HG03025 (cell line): ENCODE measurements around the gene DNAI7.

Experiments used
- ATAC-seq: cut with Tn5 transposase; IDR thresholded peaks from one replicate; pipeline ENCODE4 v1.9.1; 2021; ENCODE audit warnings: mild to moderate bottlenecking, moderate library complexity; ENCODE audit not compliant: unreplicated experiment, low FRiP score

Gene DNAI7

GRCh38 chr12:25184132-25184531 is 10.8 kb downstream of the DNAI7 start:
- ATAC-seq: no peak

DNA sequence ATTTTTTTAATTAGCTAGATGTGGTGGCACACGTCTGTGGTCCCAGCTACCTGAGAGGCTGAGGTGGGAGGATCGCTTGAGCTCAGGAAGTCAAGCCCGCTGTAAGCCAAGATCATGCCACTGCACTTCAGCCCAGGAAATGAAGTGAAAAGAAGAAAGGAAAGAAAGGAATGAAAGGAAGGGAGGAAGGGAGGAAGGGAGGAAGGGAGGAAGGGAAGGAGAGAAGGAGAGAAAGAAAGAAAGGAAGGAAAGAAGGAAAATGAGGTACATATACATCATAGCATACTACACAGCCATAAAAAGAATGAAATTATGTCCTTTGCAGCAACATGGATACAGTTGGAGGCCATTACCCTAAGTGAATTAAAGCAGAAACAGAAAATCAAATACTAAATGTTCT is 12.2 kb downstream of the DNAI7 start:
- no peak for ATAC-seq

DNA sequence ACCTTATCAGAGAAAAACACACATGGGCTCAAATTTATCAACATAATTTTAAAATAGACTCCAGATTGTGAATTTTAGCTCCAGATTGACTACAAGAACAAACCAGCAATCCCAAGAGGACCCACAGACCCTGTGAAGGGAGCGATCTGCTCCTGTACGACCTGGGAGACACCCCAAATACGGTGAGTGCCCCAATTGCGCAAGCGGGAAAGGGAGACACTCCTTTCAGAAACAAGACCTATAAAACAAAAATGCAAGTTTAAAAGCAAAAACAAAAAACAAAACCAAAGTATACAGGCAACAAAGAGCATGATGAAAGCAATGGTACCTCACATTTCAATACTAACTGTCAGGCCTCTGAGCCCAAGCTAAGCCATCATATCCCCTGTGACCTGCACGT is 32.1 kb downstream of the DNAI7 start:
- no peak for ATAC-seq

- ATAC-seq: no peak
Observed at GRCh38 chr12:25156061-25156460, 38.9 kb downstream of the DNAI7 start.

- ATAC-seq: no peak
Observed at GRCh38 chr12:25155022-25155576, 39.9 kb downstream of the DNAI7 start.

- ATAC-seq: no peak
Observed at GRCh38 chr12:25152055-25152454, 42.9 kb downstream of the DNAI7 start.

DNA sequence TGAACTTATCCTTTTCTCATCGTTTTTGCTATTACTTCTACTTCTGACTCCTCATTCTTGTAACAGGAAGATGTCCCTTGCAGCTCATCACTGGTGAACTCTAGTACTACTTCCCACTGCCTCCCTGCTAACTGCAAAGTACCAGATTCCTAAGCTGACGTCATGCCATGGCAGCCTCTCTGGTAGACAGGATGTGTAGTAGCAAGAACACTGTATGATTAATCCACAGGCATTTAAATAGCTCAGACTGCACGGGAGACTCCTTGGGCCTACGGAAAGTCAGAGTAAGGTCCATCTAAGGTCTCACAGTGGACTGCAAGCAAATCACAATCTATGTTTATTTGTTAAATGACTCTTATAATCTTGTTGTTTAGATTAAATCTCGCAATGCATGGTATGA is 43.5 kb downstream of the DNAI7 start:
- ATAC-seq: no peak

- ATAC-seq: no peak
Observed at GRCh38 chr12:25146686-25147085, 48.3 kb downstream of the DNAI7 start.

- no peak for ATAC-seq
Observed at GRCh38 chr12:25135531-25136154, 59.3 kb downstream of the DNAI7 start.

- ATAC-seq: no peak
Observed at GRCh38 chr12:25131270-25131669, 63.7 kb downstream of the DNAI7 start.

GRCh38 chr12:25130741-25131188 is 64.2 kb downstream of the DNAI7 start:
- no peak for ATAC-seq

- no peak for ATAC-seq
Observed at GRCh38 chr12:25126746-25127145, 68.2 kb downstream of the DNAI7 start.

DNA sequence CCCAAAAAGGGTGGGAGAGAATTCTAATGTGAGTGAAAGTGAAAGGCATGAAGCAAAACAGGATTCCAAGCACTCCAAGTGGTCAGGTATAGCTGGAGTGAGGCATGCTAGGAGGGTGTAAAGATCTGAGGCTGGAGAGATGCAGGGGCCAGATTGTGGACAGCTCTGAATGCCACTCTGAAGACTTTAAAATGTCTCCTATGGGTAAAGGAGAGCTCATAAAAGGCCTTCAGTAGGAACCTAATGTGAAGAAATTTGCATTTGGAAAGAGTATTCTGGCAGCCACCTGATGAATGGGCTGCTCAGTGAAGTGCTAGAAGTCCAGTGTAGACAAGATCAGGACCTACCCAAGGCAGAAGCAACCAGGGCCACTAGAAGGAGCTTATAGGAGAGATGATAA is 68.9 kb downstream of the DNAI7 start:
- no peak for ATAC-seq

GRCh38 chr12:25124493-25124892 is 70.5 kb downstream of the DNAI7 start:
- ATAC-seq: no peak

DNA sequence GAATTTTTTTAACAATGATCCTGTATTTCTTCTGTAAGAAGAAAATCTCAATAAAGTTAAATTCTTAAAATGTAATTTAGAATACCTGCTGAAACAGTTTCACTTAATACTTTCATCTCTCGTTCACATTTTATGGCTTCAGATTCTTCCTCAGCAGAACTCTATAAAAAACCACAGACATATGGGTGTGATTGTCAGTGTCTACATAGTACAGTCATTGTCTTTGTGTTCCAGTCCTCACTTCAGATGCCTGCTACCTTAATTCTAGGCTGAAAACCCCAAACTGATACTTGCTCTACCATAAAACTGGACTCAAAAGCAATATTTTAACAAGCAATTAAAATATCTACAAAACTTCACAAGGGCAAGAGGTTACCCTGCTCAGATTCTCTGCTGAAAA is 71.8 kb downstream of the DNAI7 start:
- no peak for ATAC-seq

- no peak for ATAC-seq
Observed at GRCh38 chr12:25121916-25122315, 73.0 kb downstream of the DNAI7 start.

DNA sequence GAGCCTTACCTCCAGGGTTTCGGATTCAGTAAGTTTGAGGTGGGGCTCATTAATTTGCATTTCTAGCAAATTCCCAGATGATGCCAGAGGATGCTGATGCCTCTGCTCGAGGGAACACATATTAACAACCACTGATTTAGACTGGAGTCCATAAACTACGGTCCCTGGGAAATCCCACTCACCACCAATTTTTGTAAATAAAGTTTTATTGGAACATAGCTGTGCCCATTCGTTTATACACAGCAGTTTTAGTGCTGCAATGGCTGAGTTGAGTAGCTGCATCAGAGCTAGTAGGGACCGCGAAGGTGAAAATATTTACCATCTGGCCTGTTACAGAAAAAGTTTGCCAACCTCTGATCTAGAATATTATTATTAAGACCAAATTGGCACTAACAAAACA is 73.8 kb downstream of the DNAI7 start:
- no peak for ATAC-seq

GRCh38 chr12:25119020-25119419 is 75.9 kb downstream of the DNAI7 start:
- no peak for ATAC-seq

- ATAC-seq: no peak
Observed at GRCh38 chr12:25115677-25116076, 79.3 kb downstream of the DNAI7 start.

DNA sequence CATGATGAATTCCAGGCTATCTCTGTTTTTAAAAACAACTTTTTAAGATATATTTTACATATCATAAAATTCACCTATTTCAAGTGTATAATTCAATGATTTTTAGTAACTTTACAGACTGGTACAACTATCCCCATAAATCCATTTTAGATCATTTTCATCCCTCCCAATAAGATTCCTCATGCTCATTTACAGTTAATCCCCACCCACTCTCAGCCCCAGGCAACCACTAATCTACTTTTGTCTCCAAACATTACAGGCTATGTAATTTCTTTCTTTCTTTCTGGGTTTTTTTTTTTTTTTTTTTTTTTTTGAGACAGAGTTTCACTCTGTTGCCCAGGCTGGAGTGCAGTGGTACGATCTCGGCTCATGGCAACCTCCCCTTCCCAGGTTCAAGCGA is 81.3 kb downstream of the DNAI7 start:
- ATAC-seq: no peak

GRCh38 chr12:25110260-25110659 is 84.7 kb downstream of the DNAI7 start:
- no peak for ATAC-seq

- no peak for ATAC-seq
Observed at GRCh38 chr12:25107920-25108319, 87.0 kb downstream of the DNAI7 start.

GRCh38 chr12:25106818-25107217 is 88.1 kb downstream of the DNAI7 start:
- no peak for ATAC-seq
